H9 (cell line): ENCODE data around the gene GRIA4. TPM values are rescaled to one million over a fixed set of nuclear protein-coding genes. Genes with fewer than 3 reads are reported as not detected.
"Not testable (repeated sequence)": the region's sequence is repeated elsewhere in the genome, so short reads cannot be mapped to it uniquely, and the experiment has no call there.

ENCODE experiments used
- DNase-seq: peaks from one replicate; pipeline ENCODE4 v3.0.0-alpha.2; 2017
- H2AFZ ChIP-seq: one replicate; pipeline ENCODE4 v1.6.1; 2013; ENCODE audit warnings: mild to moderate bottlenecking, low read length, control low read depth, moderate library complexity
- H2AK5ac ChIP-seq: 2 replicates; pipeline ENCODE4 v1.6.1; 2013; ENCODE audit warnings: low read length, control low read depth, mixed read lengths; ENCODE audit not compliant: insufficient read length
- H2BK120ac ChIP-seq: one replicate; pipeline ENCODE4 v1.6.1; 2013; ENCODE audit warnings: low read depth, mild to moderate bottlenecking, low read length, control low read depth, inconsistent platforms; ENCODE audit not compliant: poor library complexity, severe bottlenecking
- H2BK12ac ChIP-seq: 2 replicates; pipeline ENCODE4 v1.6.1; 2013; ENCODE audit warnings: low read length, control low read depth, mixed read lengths, low read depth; ENCODE audit not compliant: insufficient read length
- H2BK15ac ChIP-seq: 2 replicates; pipeline ENCODE4 v1.6.1; 2013; ENCODE audit warnings: low read depth, low read length, control low read depth
- H2BK20ac ChIP-seq: one replicate; pipeline ENCODE4 v1.6.1; 2013; ENCODE audit warnings: low read depth, mild to moderate bottlenecking, low read length, control low read depth, inconsistent platforms; ENCODE audit not compliant: poor library complexity, severe bottlenecking
- H2BK5ac ChIP-seq: 2 replicates; pipeline ENCODE4 v1.6.1; 2013; ENCODE audit warnings: low read length, control low read depth, mixed read lengths; ENCODE audit not compliant: insufficient read length
- H3K14ac ChIP-seq: 2 replicates; pipeline ENCODE4 v1.6.1; 2013; ENCODE audit warnings: low read length, control low read depth; ENCODE audit not compliant: insufficient read depth
- H3K18ac ChIP-seq: 2 replicates; pipeline ENCODE4 v1.6.1; 2013; ENCODE audit warnings: low read depth, mild to moderate bottlenecking, mixed read lengths, low read length, control low read depth; ENCODE audit not compliant: insufficient read length
- H3K23ac ChIP-seq: 2 replicates; pipeline ENCODE4 v1.6.1; 2013; ENCODE audit warnings: low read length, control low read depth, mixed read lengths, low read depth; ENCODE audit not compliant: insufficient read length
- H3K23me2 ChIP-seq: 2 replicates; pipeline ENCODE4 v1.6.1; 2013; ENCODE audit warnings: low read depth, mild to moderate bottlenecking, mixed read lengths, low read length, control low read depth; ENCODE audit not compliant: insufficient read length, poor library complexity, severe bottlenecking
- H3K27ac ChIP-seq: 2 replicates; pipeline ENCODE4 v1.5.1; 2013; ENCODE audit warnings: low read length, control low read depth, mixed read lengths, low read depth; ENCODE audit not compliant: insufficient read length
- H3K27me3 ChIP-seq: 2 replicates; pipeline ENCODE4 v1.6.1; 2013; ENCODE audit warnings: low read length, control low read depth, inconsistent platforms; ENCODE audit not compliant: insufficient read depth
- H3K4ac ChIP-seq: 2 replicates; pipeline ENCODE4 v1.6.1; 2013; ENCODE audit warnings: low read depth, mild to moderate bottlenecking, control low read depth, inconsistent platforms, low read length, moderate library complexity
- H3K4me1 ChIP-seq: 2 replicates; pipeline ENCODE4 v1.6.1; 2013; ENCODE audit warnings: low read length, control low read depth, inconsistent platforms; ENCODE audit not compliant: insufficient read depth
- H3K4me2 ChIP-seq: 2 replicates; pipeline ENCODE4 v1.6.1; 2013; ENCODE audit warnings: low read length, control low read depth, mixed read lengths; ENCODE audit not compliant: insufficient read length, insufficient read depth
- H3K56ac ChIP-seq: 2 replicates; pipeline ENCODE4 v1.6.1; 2013; ENCODE audit warnings: low read depth, mild to moderate bottlenecking, mixed read lengths, low read length, control low read depth; ENCODE audit not compliant: insufficient read length
- H3K79me1 ChIP-seq: 2 replicates; pipeline ENCODE4 v1.6.1; 2013; ENCODE audit warnings: low read depth, mild to moderate bottlenecking, moderate library complexity, low read length, control low read depth, inconsistent platforms; ENCODE audit not compliant: insufficient read depth, poor library complexity, severe bottlenecking
- H3K79me2 ChIP-seq: 2 replicates; pipeline ENCODE4 v1.6.1; 2013; ENCODE audit warnings: low read length, control low read depth, inconsistent platforms; ENCODE audit not compliant: insufficient read depth
- H3K9ac ChIP-seq: 2 replicates; pipeline ENCODE4 v1.6.1; 2013; ENCODE audit warnings: low read length, control low read depth, mixed read lengths; ENCODE audit not compliant: insufficient read length; ENCODE audit errors: extremely low read depth
- H3K9me3 ChIP-seq: one replicate; pipeline ENCODE4 v1.6.1; 2013; ENCODE audit warnings: low read depth, low read length, inconsistent platforms; ENCODE audit not compliant: control insufficient read depth
- H3T11ph ChIP-seq: one replicate; pipeline ENCODE4 v1.6.1; 2013; ENCODE audit warnings: mild to moderate bottlenecking, low read length, control low read depth, inconsistent platforms
- H4K20me1 ChIP-seq: one replicate; pipeline ENCODE4 v1.6.1; 2013; ENCODE audit not compliant: control insufficient read depth, insufficient read length, insufficient read depth
- H4K5ac ChIP-seq: 2 replicates; pipeline ENCODE4 v1.6.1; 2013; ENCODE audit warnings: low read depth, mild to moderate bottlenecking, mixed read lengths, low read length, control low read depth; ENCODE audit not compliant: insufficient read length
- H4K8ac ChIP-seq: replicated peaks from 2 replicates; pipeline ENCODE4 v1.6.1; 2013; ENCODE audit warnings: low read length, control low read depth, mixed read lengths, low read depth; ENCODE audit not compliant: insufficient read length
- H4K91ac ChIP-seq: 2 replicates; pipeline ENCODE4 v1.6.1; 2013; ENCODE audit warnings: low read depth, mild to moderate bottlenecking, moderate library complexity, mixed read lengths, low read length, control low read depth; ENCODE audit not compliant: insufficient read length
- H3K27ac Mint-ChIP-seq, 3 experiments: 2 replicates in 2 of 3; 3 replicates in 1 of 3; pipeline ENCODE4 v1.8.0; 2020 to 2021; ENCODE audit warnings: mixed read lengths in 3 of 3, mild to moderate bottlenecking in 1 of 3, moderate library complexity in 1 of 3
- H3K27me3 Mint-ChIP-seq: 2 replicates; pipeline ENCODE4 v1.8.0; 2021; ENCODE audit warnings: low read depth, mild to moderate bottlenecking, moderate library complexity, mixed read lengths
- H3K36me3 Mint-ChIP-seq, 3 experiments: 2 replicates in 2 of 3; 3 replicates in 1 of 3; pipeline ENCODE4 v1.8.0; 2020 to 2021; ENCODE audit warnings: low read depth in 3 of 3, mixed read lengths in 3 of 3; ENCODE audit not compliant: insufficient read depth in 1 of 3
- H3K4me1 Mint-ChIP-seq, 2 experiments: 2 replicates each; pipeline ENCODE4 v1.8.0; 2020; ENCODE audit warnings: mixed read lengths in 2 of 2
- H3K4me3 Mint-ChIP-seq, 2 experiments: 2 replicates in 1 of 2; 3 replicates in 1 of 2; pipeline ENCODE4 v1.8.0; 2020 to 2021; ENCODE audit warnings: mild to moderate bottlenecking in 2 of 2, mixed read lengths in 2 of 2, moderate library complexity in 1 of 2
- H3K9me3 Mint-ChIP-seq, 2 experiments: 2 replicates in 1 of 2; 3 replicates in 1 of 2; pipeline ENCODE4 v1.8.0; 2020; ENCODE audit warnings: mild to moderate bottlenecking in 2 of 2, mixed read lengths in 2 of 2, moderate library complexity in 1 of 2
- WGBS: extraction: QIAGEN DNeasy Blood & Tissue Kit; methylation state at CpG from one replicate; pipeline ENCODE4 v1.1.7; 2013; ENCODE audit warnings: missing lambda C conversion rate, low lambda C conversion rate, mixed read lengths; ENCODE audit not compliant: insufficient read length; ENCODE audit errors: extremely low coverage; 5-methylcytosine and 5-hydroxymethylcytosine counted together
- total RNA-seq: library from RNA; stranded (reverse); gene quantifications from 2 replicates; pipeline ENCODE4 v1.2.1, GENCODE V29; 2021
- TF ChIP-seq, protein P1 (sequence below): fragments of 200-600 bp; sonication (generic); conservative IDR thresholded peaks from 3 replicates; pipeline ENCODE4 v1.8.0; 2021; ENCODE audit warnings: antibody characterized with exemption, mild to moderate bottlenecking

GRIA4 gene
- total RNA-seq, 1 experiment from 2014 or later, result 0.83 TPM

DNA sequence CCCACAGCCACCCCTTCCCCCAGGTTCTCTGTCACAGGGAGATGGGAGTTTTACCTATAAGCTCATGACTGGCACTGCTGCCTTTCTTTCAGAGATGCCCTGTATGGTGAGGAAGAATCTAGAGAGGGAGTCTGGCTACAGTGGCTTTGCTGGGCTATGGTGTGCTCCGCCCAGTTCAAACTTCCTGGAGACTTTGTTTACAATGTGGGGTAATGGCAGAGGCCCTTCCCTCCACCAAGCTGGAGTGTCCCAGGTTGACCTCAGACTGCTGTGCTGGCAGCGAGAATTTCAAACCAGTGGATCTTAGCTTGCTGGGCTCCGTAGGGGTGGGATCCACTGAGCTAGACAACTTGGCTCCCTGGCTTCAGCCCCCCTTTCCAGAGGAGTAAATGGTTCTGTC is 268.6 kb downstream of the GRIA4 start:
- TF ChIP-seq, protein P1, sequence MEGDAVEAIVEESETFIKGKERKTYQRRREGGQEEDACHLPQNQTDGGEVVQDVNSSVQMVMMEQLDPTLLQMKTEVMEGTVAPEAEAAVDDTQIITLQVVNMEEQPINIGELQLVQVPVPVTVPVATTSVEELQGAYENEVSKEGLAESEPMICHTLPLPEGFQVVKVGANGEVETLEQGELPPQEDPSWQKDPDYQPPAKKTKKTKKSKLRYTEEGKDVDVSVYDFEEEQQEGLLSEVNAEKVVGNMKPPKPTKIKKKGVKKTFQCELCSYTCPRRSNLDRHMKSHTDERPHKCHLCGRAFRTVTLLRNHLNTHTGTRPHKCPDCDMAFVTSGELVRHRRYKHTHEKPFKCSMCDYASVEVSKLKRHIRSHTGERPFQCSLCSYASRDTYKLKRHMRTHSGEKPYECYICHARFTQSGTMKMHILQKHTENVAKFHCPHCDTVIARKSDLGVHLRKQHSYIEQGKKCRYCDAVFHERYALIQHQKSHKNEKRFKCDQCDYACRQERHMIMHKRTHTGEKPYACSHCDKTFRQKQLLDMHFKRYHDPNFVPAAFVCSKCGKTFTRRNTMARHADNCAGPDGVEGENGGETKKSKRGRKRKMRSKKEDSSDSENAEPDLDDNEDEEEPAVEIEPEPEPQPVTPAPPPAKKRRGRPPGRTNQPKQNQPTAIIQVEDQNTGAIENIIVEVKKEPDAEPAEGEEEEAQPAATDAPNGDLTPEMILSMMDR, result no peak
- Histone ChIP-seq H2AK5ac (no peak overlapping the region), H3K14ac (no peak overlapping the region), H2BK20ac (no peak overlapping the region), H3K27ac (no peak overlapping the region), H3K27me3 (no peaks in the 10 kb centered on the region), H2BK15ac (no peak overlapping the region), H2AFZ (no peak overlapping the region), H3K23ac (no peak overlapping the region), H3K9me3 (no peaks in the 10 kb centered on the region), H4K8ac (no peak overlapping the region), H3K18ac (no peak overlapping the region), H2BK120ac (no peak overlapping the region), H3T11ph (no peak overlapping the region), H3K9ac (no peak overlapping the region), H2BK5ac (no peak overlapping the region), H3K56ac (no peak overlapping the region), H4K5ac (no peak overlapping the region), H3K4me1 (no peaks in the 10 kb centered on the region), H4K20me1 (no peaks in the 10 kb centered on the region), H2BK12ac (no peak overlapping the region), H3K4me2 (no peak overlapping the region), H3K4ac (no peak overlapping the region), H4K91ac (no peak overlapping the region), H3K79me2 (no peaks in the 10 kb centered on the region), H3K23me2 (no peaks in the 10 kb centered on the region), H3K79me1 (no peaks in the 10 kb centered on the region)
- H3K4me3 Mint-ChIP-seq, result no peak overlapping the region
- H3K27ac Mint-ChIP-seq, result no peak overlapping the region
- WGBS, result no CpG with 5 or more reads among the region's 3 CpGs
- no peak for DNase-seq
- peaks cover 9 to 15% of the 10 kb centered on the region in 2 experiments; a peak in 4 of 5 replicates for H3K9me3 Mint-ChIP-seq
- peaks cover 0 to 10% (median 7%) of the 10 kb centered on the region in 3 experiments; a peak in 4 of 7 replicates for H3K36me3 Mint-ChIP-seq
- no peaks in the 10 kb centered on the region; the same call in 1 of the 2 replicates for H3K27me3 Mint-ChIP-seq
- no peaks in the 10 kb centered on the region for H3K4me1 Mint-ChIP-seq

DNA sequence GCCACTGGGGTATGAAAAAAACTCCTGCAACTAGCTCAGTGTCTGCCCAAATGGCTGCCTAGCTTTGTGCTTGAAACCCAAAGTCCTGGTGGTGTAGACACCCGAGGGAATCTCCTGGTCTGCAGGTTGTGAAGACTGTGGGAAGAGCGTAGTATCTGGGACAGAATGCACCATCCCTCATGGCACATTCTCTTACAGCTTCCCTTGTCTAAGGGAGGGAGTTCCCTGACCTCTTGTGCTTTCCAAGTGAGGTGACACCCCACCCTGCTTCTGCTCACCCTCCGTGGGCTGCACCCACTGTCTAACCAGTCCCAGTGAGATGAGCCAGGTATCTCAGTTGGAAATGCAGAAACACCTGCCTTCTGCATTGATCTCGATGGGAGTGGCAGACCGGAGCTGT is 269.1 kb downstream of the GRIA4 start:
- peaks cover 7 to 11% of the 10 kb centered on the region in 2 experiments; a peak in 4 of 5 replicates for H3K9me3 Mint-ChIP-seq
- no CpG with 5 or more reads among the region's 5 CpGs for WGBS
- not testable (repeated sequence) for H3K18ac ChIP-seq

More for the DNA sequence above, 269.1 kb downstream of the GRIA4 start:
- H3K4ac ChIP-seq, H3K27ac Mint-ChIP-seq, H3K4me3 Mint-ChIP-seq, H4K20me1 ChIP-seq, H3K9me3 ChIP-seq, H4K5ac ChIP-seq, H3K79me1 ChIP-seq, H3K27ac ChIP-seq, H3K4me2 ChIP-seq, H3K56ac ChIP-seq, H4K91ac ChIP-seq, H3K9ac ChIP-seq, H2AFZ ChIP-seq, H2BK20ac ChIP-seq, H2BK15ac ChIP-seq, H3T11ph ChIP-seq, DNase-seq, H4K8ac ChIP-seq, H3K23me2 ChIP-seq, H2BK12ac ChIP-seq, H3K14ac ChIP-seq, H3K27me3 Mint-ChIP-seq, H3K79me2 ChIP-seq, H2BK120ac ChIP-seq, H2BK5ac ChIP-seq, H2AK5ac ChIP-seq, H3K36me3 Mint-ChIP-seq, H3K4me1 ChIP-seq, H3K23ac ChIP-seq, H3K4me1 Mint-ChIP-seq, H3K27me3 ChIP-seq: not testable (repeated sequence)
